K562 (cell line): ENCODE measurements around the gene EFCAB8.

Experiments used
- CREB1 ChIP-seq, 2 experiments: sonication (generic) in 1 of 2; formaldehyde crosslinking in 1 of 2; IDR thresholded peaks; 2 replicates each; pipeline versions ENCODE4 v1.6.1 to v1.8.0; 2012 to 2022; ENCODE audit warnings: inconsistent platforms in 1 of 2, mild to moderate bottlenecking in 1 of 2, missing genetic modification reagents in 1 of 2, moderate library complexity in 1 of 2
- TF ChIP-seq, protein P1 (sequence below): IDR thresholded peaks from 3 replicates; pipeline ENCODE4 v1.6.1; 2011; ENCODE audit warnings: borderline replicate concordance, mild to moderate bottlenecking; ENCODE audit not compliant: insufficient read length, insufficient read depth
- TF ChIP-seq, protein P2 (sequence below), 3 experiments: IDR thresholded peaks in 2 of 3; conservative IDR thresholded peaks in 1 of 3; 2 replicates each; pipeline ENCODE4 v1.5.1; 2011 to 2012; ENCODE audit warnings: low read length in 3 of 3, mild to moderate bottlenecking in 3 of 3, control low read depth in 2 of 3, improper control_type of control experiment in 1 of 3, inconsistent platforms in 1 of 3, low read depth in 1 of 3, mixed read lengths in 1 of 3, moderate library complexity in 1 of 3; ENCODE audit not compliant: insufficient read depth in 2 of 3

GRCh38 chr20:32886652-32887051 lies 27.9 kb downstream of the EFCAB8 start:
- TF ChIP-seq CREB1 (IDR thresholded peaks at IDR 0.05) = no peak
- no peak for TF ChIP-seq CREB1 (CRISPR knock-in tag; IDR thresholded peaks at IDR 0.05)
- TF ChIP-seq, protein P1, sequence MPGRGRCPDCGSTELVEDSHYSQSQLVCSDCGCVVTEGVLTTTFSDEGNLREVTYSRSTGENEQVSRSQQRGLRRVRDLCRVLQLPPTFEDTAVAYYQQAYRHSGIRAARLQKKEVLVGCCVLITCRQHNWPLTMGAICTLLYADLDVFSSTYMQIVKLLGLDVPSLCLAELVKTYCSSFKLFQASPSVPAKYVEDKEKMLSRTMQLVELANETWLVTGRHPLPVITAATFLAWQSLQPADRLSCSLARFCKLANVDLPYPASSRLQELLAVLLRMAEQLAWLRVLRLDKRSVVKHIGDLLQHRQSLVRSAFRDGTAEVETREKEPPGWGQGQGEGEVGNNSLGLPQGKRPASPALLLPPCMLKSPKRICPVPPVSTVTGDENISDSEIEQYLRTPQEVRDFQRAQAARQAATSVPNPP = no peak
- TF ChIP-seq, protein P2, sequence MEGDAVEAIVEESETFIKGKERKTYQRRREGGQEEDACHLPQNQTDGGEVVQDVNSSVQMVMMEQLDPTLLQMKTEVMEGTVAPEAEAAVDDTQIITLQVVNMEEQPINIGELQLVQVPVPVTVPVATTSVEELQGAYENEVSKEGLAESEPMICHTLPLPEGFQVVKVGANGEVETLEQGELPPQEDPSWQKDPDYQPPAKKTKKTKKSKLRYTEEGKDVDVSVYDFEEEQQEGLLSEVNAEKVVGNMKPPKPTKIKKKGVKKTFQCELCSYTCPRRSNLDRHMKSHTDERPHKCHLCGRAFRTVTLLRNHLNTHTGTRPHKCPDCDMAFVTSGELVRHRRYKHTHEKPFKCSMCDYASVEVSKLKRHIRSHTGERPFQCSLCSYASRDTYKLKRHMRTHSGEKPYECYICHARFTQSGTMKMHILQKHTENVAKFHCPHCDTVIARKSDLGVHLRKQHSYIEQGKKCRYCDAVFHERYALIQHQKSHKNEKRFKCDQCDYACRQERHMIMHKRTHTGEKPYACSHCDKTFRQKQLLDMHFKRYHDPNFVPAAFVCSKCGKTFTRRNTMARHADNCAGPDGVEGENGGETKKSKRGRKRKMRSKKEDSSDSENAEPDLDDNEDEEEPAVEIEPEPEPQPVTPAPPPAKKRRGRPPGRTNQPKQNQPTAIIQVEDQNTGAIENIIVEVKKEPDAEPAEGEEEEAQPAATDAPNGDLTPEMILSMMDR (IDR thresholded peaks at IDR 0.05 in 2 of 3, conservative IDR thresholded peaks at IDR 0.05 in 1 of 3; ENCODE audit: insufficient read depth in 2 of 3, low read depth in 1 of 3, low read length in 3 of 3) = no peak
